Lower leg skin (tissue), 4 donors: Measurements from ENCODE around the gene UNC79. TPM values are rescaled to one million over a fixed set of nuclear protein-coding genes. Genes with fewer than 3 reads are reported as not detected.

Source experiments
- DNase-seq, 2 donors: peaks; one replicate each; pipeline ENCODE4 v3.0.0-alpha.2; 2019; ENCODE audit warnings: low spot score in 2 of 2
- H3K4me3 ChIP-seq: fragments of 200-600 bp; sonication (generic); 2 replicates; pipeline ENCODE4 v1.5.1; 2017; ENCODE audit warnings: mild to moderate bottlenecking, low read depth; ENCODE audit not compliant: poor library complexity, severe bottlenecking
- POLR2A ChIP-seq, 2 donors: fragments of 450-650 bp; IDR thresholded peaks; one replicate each; pipeline ENCODE4 v1.6.1; 2016 to 2017; ENCODE audit warnings: antibody characterized with exemption in 2 of 2, mild to moderate bottlenecking in 1 of 2, moderate library complexity in 1 of 2
- WGBS, 2 donors: methylation state at CpG; one replicate each; pipeline ENCODE4 v1.1.5; 2018; 5-methylcytosine and 5-hydroxymethylcytosine counted together
- intact Hi-C: fragments of 100-400 bp; cut with DNase I; formaldehyde crosslinking; loops from one replicate; pipeline ENCODE4 v1.15.0; 2023; ENCODE audit warnings: low total_unique reads
- total RNA-seq, 4 donors: library from RNA; depleted of rRNA; stranded (reverse); fragments of >200 nt; gene quantifications; one replicate each; pipeline ENCODE4 v1.1.0, GENCODE V29; 2016
- TF ChIP-seq, protein P1 (sequence below), 3 donors: fragments of 450-650 bp; IDR thresholded peaks; one replicate each; pipeline ENCODE4 v1.5.1; 2016; ENCODE audit warnings: antibody characterized with exemption in 3 of 3, mild to moderate bottlenecking in 3 of 3, moderate library complexity in 2 of 3

Gene UNC79
- total RNA-seq, 4 donors from 2014 or later, result 0.06 to 0.27 TPM; not detected in 2

- 41 to 48% methylated on average over 18 of the region's 18 CpGs for WGBS, 2 donors
- TF ChIP-seq POLR2A (IDR thresholded peaks at IDR 0.05), result no peak
- TF ChIP-seq, protein P1, sequence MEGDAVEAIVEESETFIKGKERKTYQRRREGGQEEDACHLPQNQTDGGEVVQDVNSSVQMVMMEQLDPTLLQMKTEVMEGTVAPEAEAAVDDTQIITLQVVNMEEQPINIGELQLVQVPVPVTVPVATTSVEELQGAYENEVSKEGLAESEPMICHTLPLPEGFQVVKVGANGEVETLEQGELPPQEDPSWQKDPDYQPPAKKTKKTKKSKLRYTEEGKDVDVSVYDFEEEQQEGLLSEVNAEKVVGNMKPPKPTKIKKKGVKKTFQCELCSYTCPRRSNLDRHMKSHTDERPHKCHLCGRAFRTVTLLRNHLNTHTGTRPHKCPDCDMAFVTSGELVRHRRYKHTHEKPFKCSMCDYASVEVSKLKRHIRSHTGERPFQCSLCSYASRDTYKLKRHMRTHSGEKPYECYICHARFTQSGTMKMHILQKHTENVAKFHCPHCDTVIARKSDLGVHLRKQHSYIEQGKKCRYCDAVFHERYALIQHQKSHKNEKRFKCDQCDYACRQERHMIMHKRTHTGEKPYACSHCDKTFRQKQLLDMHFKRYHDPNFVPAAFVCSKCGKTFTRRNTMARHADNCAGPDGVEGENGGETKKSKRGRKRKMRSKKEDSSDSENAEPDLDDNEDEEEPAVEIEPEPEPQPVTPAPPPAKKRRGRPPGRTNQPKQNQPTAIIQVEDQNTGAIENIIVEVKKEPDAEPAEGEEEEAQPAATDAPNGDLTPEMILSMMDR (IDR thresholded peaks at IDR 0.05), result no peak
- no peak for DNase-seq
- intact Hi-C loops, result no loop called here
- H3K4me3 ChIP-seq, result no peak overlapping the region
Measured at GRCh38 chr14:93712838-93713724, 282.3 kb downstream of the UNC79 start.

DNA sequence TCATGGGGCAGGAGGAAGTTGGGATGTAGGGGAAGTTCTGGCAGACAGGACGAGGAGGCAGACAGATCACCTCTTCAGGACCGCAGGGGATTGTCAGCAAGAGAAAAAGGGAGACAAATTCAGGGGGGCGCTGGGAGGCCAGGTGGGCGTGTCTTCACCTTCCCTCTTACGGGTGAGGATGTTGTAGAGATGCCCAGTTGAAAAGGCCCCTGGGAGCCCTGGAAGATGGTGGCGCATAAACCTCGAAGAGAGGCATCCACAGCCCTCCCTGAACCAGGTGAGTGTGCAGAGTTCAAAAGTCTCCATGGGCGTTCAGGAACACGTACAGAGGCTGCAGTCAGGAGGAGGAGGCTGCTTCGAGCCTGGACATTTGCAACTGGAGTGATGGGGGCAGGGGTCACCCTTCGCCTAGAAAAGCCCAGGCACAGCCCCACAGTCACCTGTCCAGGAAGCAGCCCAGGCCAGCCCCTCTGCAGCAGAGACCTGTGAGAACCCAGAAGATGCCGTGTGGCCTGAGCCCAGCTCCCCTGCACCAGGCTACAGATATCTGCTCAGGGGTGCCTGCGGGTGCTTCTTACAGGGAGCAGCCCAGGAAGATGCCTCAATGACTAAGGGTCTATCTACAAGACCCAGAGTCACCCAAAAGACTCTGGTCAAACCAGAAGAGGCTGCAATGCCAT is 283.1 kb downstream of the UNC79 start:
- intact Hi-C loops, result no loop called here
- 63% methylated on average over 12 to 13 of the region's 13 CpGs for WGBS, 2 donors
- no peak for DNase-seq
- H3K4me3 ChIP-seq, result no peak overlapping the region
- TF ChIP-seq, protein P1 (IDR thresholded peaks at IDR 0.05), result no peak
- TF ChIP-seq POLR2A (IDR thresholded peaks at IDR 0.05), result no peak

DNA sequence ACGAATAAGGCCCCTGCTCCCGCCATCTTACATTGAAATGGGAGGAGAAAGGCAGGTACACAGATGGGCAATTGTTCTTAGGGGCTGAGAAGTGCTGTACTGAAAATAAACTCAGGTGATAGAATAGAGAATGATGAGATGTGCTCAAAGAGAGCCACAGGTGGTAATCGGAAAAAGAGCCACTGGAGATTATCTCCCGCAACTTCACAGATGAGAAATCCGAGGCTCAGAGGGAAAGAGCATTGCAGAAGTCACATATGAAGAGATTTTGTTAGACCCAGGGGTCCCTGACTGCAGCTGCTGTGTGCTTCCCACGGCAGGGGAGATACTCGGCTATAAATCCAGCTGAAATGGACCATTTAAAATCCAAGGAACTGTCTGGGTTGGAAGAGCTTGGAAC is 283.9 kb downstream of the UNC79 start:
- no peak for DNase-seq
- intact Hi-C loops, result no loop called here
- no peak overlapping the region for H3K4me3 ChIP-seq
- no peak for TF ChIP-seq POLR2A (IDR thresholded peaks at IDR 0.05)
- TF ChIP-seq, protein P1 (IDR thresholded peaks at IDR 0.05), result no peak
- 76% methylated on average over 7 of the region's 7 CpGs for WGBS, 2 donors

DNA sequence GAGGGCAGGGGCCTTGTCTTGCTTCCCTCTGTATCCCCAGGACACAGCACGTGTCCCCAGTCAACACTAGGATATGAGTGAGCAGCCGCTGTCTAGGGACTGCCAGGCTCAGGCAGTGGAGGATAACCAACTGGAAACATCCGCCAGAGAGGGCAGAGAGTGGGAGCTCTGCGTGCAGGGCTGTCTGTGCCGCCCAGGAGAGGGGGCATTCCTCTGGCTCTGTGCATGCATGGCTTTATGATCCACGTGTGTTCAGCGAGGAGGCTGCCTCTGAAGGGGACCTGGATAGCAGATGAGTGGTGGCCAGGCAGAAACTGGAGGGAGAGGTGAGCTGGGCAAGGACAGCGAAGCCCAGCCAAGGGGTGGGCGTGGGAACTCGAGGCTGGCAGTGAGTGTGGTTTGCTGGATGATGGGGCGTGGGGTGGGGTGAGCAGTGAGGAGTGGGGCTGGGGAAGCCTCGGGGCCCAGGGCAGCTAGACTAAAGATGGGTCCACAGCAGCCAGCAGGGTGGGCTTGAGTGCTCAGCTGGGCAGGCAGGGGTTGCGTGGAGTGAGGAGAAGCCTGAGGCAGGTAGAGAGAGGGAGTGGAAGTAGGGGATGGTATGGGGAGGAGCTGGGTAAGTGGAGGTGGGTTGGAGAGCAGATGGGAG is 284.7 kb downstream of the UNC79 start:
- no peak overlapping the region for H3K4me3 ChIP-seq
- peak in 1 of 2 donors; percentile 74 for DNase-seq
- intact Hi-C loops, result no loop called here
- 60 to 64% methylated on average over 12 to 13 of the region's 13 CpGs for whole genome bisulfite sequencing, 2 donors
- no peak for TF ChIP-seq POLR2A (IDR thresholded peaks at IDR 0.05)
- TF ChIP-seq, protein P1 (IDR thresholded peaks at IDR 0.05), result no peak

- whole genome bisulfite sequencing, 2 donors, result 83 to 96% methylated on average over 7 to 8 of the region's 8 CpGs
- no peak overlapping the region for H3K4me3 ChIP-seq
- DNase-seq, result no peak
- intact Hi-C loops, result no loop called here
- TF ChIP-seq POLR2A (IDR thresholded peaks at IDR 0.05), result no peak
- TF ChIP-seq, protein P1 (IDR thresholded peaks at IDR 0.05), result no peak
Measured at GRCh38 chr14:93716002-93716745, 285.4 kb downstream of the UNC79 start.
